Stimulated activated CD4-positive, alpha-beta T cell treated with anti-CD3 and anti-CD28 coated beads, Interleukin-1b, Interleukin-23, amount 100 ng/mL, for 4 hours (primary cell): ENCODE data around the gene BMP10.

Experiments
- DNase-seq, 2 donors: peaks; one replicate each; pipeline ENCODE4 v3.0.0-alpha.2; 2020; ENCODE audit warnings: low read depth in 2 of 2

BMP10 gene

GRCh38 chr2:68889500-68889899, 18.3 kb upstream of the BMP10 start:
- no peak for DNase-seq

DNA sequence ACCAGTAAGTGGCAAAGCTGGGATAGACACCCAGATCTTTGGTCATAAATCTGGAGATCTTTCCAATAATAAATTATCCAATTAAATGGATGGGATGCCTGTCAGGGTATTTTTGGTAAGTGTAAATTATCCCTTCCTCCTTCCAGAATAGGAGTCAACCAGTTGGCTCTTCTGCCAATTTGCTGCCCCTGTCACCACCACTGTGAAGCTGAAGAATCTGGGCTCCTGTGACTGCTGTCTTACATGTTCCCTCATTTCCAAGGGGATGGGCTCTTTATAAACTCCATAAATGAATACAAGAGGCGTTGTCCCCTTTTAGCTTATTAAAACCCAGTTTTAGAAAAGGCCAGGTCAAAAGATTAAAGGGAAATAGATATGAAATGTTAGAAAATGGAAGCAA, 17.8 kb upstream of the BMP10 start:
- no peak for DNase-seq

GRCh38 chr2:68888038-68888704, 17.0 kb upstream of the BMP10 start:
- DNase-seq, result no peak

DNA sequence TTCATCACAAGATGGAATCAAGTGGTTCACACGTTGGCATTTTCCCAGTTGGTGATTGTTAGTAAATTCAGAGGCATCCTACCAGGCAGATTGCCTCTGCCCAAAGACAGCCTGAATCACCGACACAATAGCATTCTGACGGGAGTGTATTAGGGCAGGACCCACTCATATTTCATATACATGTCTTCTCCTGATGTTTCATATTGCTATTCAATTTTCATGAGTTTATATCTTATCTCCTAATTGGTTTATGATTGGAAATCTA, 14.5 kb upstream of the BMP10 start:
- no peak for DNase-seq

DNA sequence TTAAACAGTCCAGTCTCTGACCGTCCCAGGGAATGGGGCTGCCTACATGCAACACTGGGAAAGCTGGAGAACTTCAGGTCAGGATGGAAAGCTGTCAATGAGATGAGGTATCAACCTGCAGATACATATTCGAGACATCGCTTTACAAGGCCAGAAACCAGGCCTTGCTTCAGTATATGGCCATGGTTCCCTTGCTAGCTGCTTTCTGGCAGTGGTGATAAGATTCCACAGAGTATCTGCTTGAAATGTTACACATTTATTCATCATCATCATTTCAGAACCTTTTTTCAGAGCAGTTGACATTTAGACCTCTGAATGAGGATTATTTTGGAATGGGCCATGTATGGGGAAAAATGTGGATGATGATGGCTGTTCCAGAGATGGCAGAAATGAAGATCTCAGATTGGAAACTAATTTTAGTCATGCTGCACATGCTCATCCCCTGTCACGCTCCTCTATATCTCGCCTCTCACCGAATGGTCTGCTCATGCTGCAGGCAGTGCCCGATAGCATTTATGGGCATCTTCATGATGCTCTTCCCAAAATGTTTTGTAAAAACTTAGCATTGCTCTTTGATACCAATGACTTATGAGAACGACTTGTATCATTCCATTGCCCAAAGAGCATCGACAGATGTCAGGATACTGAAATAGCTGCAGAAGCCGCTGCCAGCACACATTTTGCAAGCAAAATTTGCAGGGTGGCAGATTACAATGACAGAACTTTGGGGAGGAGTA, 14.0 kb upstream of the BMP10 start:
- DNase-seq, result no peak

DNA sequence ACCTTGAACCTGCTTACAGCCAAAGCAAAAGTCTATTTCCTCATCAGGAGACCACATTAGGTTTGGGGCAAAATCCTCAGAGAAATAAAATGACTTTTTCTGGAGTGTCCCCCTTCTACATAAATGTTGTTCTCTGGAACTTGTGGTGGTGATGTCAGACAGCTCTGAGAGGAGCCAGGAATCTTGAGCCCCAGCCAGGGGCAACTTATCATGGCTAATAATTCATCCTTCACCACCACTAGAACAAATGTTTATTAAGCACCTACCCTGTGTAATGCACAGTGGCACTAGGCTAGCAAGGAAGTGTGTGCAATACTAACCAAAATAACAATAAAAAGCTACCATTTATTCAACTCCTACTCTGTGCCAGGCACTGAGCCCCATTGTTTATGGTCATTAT, 9.0 kb upstream of the BMP10 start:
- no peak for DNase-seq

GRCh38 chr2:68879296-68879695, 8.1 kb upstream of the BMP10 start:
- no peak for DNase-seq

DNA sequence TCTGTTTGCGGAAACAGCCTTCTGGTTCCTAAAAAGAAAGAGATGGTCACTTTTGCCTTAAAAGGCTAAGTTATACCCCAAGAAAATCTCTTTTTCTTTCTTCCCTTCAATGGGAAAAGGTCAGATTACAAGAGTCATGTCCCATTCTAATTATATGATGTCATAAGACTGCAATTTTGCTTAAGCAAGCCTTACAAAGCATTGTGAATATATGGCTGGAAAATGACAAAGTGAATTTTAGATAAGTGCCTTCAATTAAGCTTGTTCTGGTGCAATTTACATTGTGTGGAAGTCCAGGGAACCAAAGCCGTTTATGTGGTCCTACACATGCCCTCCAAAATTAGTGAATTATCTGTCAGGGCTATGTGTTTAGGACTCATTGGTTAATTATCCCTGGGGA, 7.6 kb upstream of the BMP10 start:
- no peak for DNase-seq

- no peak for DNase-seq
Observed at GRCh38 chr2:68878071-68878711, 7.0 kb upstream of the BMP10 start.

- DNase-seq, result no peak
Observed at GRCh38 chr2:68877079-68877772, 6.0 kb upstream of the BMP10 start.

DNA sequence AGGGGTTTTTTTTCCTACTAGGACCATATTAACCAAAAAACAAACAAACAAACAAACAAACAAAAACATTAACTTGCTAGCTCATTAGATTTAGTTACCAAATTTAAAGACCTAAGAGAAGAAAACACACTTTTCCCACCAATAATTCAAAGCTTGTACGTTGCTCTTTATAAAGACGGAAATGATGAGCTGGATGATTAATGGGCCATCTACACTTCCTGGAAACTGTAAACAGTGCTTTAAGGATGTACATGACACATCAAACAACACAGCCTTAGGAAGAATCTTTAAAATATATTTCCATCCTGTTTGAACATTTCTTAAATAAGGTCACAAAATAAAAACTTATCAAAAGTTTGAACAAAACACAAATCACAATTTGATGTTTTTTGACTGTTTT, 982 bp downstream of the BMP10 start:
- DNase-seq, result no peak

DNA sequence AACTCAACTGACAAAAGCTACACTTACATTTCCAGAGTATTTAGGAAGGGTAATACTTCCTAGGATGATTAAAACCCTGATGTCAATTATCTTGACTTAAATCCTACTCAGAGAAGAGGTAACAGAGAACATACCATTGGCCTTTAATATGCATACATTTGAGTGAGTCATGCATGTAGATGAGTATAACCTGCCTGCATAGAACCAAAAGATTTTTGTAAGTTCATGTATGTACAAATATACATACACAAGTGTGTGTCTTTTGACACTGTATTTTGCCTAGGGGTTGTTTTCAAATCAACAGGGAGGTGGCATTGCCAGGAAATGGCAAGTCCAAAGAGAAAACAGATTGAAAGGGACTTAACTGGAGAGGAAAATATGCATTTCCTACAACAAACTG, 6.1 kb downstream of the BMP10 start:
- no peak for DNase-seq

- DNase-seq, result no peak
Observed at GRCh38 chr2:68863996-68864395, 7.2 kb downstream of the BMP10 start.

- no peak for DNase-seq
Observed at GRCh38 chr2:68862889-68863288, 8.3 kb downstream of the BMP10 start.

GRCh38 chr2:68861330-68861729, 9.9 kb downstream of the BMP10 start:
- DNase-seq, result no peak

GRCh38 chr2:68860111-68860510, 11.1 kb downstream of the BMP10 start:
- DNase-seq, result no peak

GRCh38 chr2:68857855-68858456, 13.2 kb downstream of the BMP10 start:
- no peak for DNase-seq

- DNase-seq, result no peak
Observed at GRCh38 chr2:68857202-68857845, 13.9 kb downstream of the BMP10 start.

- DNase-seq, result no peak
Observed at GRCh38 chr2:68855550-68855949, 15.6 kb downstream of the BMP10 start.

- DNase-seq, result no peak
Observed at GRCh38 chr2:68854476-68854875, 16.7 kb downstream of the BMP10 start.

GRCh38 chr2:68853915-68854314, 17.3 kb downstream of the BMP10 start:
- DNase-seq, result no peak

GRCh38 chr2:68853035-68853434, 18.2 kb downstream of the BMP10 start:
- DNase-seq, result no peak
